C4-2B (cell line): ENCODE data around the gene RPH3AL.
"Not testable (repeated sequence)": the region's sequence is repeated elsewhere in the genome, so short reads cannot be mapped to it uniquely, and the experiment has no call there.

Experiments
- H3K27ac ChIP-seq: fragments of 450-650 bp; 2 replicates; pipeline ENCODE4 v1.5.1; 2017
- CTCF ChIP-seq: fragments of 450-650 bp; conservative IDR thresholded peaks from 2 replicates; pipeline ENCODE4 v1.5.1; 2017; ENCODE audit warnings: mild to moderate bottlenecking
- ZFX ChIP-seq: fragments of 450-650 bp; IDR thresholded peaks from 2 replicates; pipeline ENCODE4 v1.6.1; 2017

RPH3AL gene

GRCh38 chr17:237406-237955 lies 115.1 kb downstream of the RPH3AL start:
- H3K27ac ChIP-seq: no peak overlapping the region
- TF ChIP-seq CTCF (no peak), ZFX (no peak)

GRCh38 chr17:236641-237405 lies 115.8 kb downstream of the RPH3AL start:
- no peak for TF ChIP-seq CTCF
- TF ChIP-seq ZFX: no peak
- H3K27ac ChIP-seq: no peak overlapping the region

GRCh38 chr17:235831-236640 lies 116.6 kb downstream of the RPH3AL start:
- no peak overlapping the region for H3K27ac ChIP-seq
- TF ChIP-seq CTCF: no peak
- no peak for TF ChIP-seq ZFX

- not testable (repeated sequence) for H3K27ac ChIP-seq
Observed at GRCh38 chr17:234994-235830, 117.4 kb downstream of the RPH3AL start.

- not testable (repeated sequence) for H3K27ac ChIP-seq
Observed at GRCh38 chr17:234163-234993, 118.2 kb downstream of the RPH3AL start.

- no peak overlapping the region for H3K27ac ChIP-seq
- TF ChIP-seq CTCF: no peak
- TF ChIP-seq ZFX: no peak
Observed at GRCh38 chr17:233473-233941, 119.1 kb downstream of the RPH3AL start.

GRCh38 chr17:231966-232807 lies 120.4 kb downstream of the RPH3AL start:
- TF ChIP-seq CTCF: no peak
- no peak for TF ChIP-seq ZFX

More at GRCh38 chr17:231966-232807, 120.4 kb downstream of the RPH3AL start:
- no peak overlapping the region for H3K27ac ChIP-seq
